ENCODE data around the gene ZNF524. TPM values are rescaled to one million over a fixed set of nuclear protein-coding genes. Genes with fewer than 3 reads are reported as not detected.
A peak's percentile ranks its signal among the peaks of the same experiment; 100 is the strongest.

ZNF524 gene
- polyA plus RNA-seq, 2 of the 4 experiments (the other 2 are of a cell fraction), result 6.4 to 9.7 TPM

DNA sequence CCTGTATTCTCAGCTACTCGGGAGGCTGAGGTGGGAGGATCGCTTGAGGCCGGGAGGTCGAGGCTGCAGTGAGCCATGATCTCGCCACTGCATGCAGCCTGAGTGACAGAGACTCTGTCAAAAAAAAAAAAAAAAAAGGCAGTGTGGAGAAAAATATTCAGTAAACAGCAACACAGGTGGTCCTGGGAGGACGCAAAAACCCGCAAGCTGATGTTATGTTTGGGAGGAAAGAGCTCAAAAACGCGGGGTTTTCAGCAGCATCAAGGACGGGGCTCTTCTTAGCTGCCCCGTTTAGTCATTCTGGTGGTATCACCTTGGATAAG is 24.9 kb downstream of the ZNF524 start:
- TF ChIP-seq PHF8 (IDR thresholded peaks at IDR 0.05; ENCODE audit: borderline replicate concordance, low read depth) (no peak), RCOR1 (IDR thresholded peaks at IDR 0.05; ENCODE audit: low read depth, low read length) (no peak), CBX8 (IDR thresholded peaks at IDR 0.05) (no peak), RFX5 (IDR thresholded peaks at IDR 0.05) (no peak), JUNB (IDR thresholded peaks at IDR 0.05) (no peak), FOSB (CRISPR knock-in tag; IDR thresholded peaks at IDR 0.05) (no peak), CBX2 (IDR thresholded peaks at IDR 0.05; ENCODE audit: borderline replicate concordance, low read depth) (no peak)
- TF ChIP-seq, protein P1, sequence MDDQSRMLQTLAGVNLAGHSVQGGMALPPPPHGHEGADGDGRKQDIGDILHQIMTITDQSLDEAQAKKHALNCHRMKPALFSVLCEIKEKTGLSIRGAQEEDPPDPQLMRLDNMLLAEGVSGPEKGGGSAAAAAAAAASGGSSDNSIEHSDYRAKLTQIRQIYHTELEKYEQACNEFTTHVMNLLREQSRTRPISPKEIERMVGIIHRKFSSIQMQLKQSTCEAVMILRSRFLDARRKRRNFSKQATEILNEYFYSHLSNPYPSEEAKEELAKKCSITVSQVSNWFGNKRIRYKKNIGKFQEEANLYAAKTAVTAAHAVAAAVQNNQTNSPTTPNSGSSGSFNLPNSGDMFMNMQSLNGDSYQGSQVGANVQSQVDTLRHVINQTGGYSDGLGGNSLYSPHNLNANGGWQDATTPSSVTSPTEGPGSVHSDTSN (IDR thresholded peaks at IDR 0.05), result no peak
- WGBS (ENCODE audit: missing lambda C conversion rate), result 52% methylated on average over 11 of the region's 11 CpGs
- Histone ChIP-seq H3K4me2 (peak overlapping the region; percentile 92), H3K4me1 (0 out of 3 replicates have a peak, but pooled peaks cover 7% of the 10 kb centered on the region), H3K4me3 (peak overlapping the region; percentile 48), H3K9me3 (no peaks in the 10 kb centered on the region), H3K27ac (peak overlapping the region; percentile 89 to 93; a peak in 5 of 6 replicates)
- ATAC-seq (no peak), DNase-seq (ENCODE audit: low read depth in 1 of 2, low spot score in 1 of 2) (no peak), FAIRE-seq (no peak)
- ChIA-PET POLR2A (interaction anchor here (0.6 to 3.4 kb wide), 25 partner anchors 8 to 459 kb away, joined by 3 to 33 read pairs (median 5); partner anchors contain the start of genes CCDC106, DNAAF3, FIZ1 and SSC5D), CTCF (interaction anchor here (0.6 to 24.9 kb wide), 10 partner anchors 8 to 534 kb away, joined by 3 to 363 read pairs (median 10); partner anchors contain the start of gene ZNF865)

DNA sequence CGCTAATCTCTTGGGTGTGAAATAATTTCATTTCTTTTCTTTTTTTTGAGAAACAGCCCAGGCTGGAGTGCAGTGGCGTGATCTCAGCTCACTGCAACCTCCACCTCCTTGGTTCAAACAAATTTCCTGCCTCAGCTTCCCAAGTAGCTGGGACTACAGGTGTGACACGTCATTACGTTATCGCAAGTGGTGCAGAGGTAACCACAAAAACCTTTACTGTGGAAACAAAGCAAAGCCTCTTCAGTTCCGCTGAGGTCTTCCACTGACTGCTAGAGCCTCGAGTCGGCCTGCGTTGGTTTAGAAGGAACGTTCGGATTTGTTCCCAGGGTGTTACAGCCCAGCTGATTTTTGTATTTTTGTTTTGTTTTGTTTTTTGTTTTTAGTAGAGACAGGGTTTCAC is 26.3 kb downstream of the ZNF524 start:
- POLR2A ChIA-PET, result interaction anchor here (0.8 kb wide), 1 partner anchor 28 kb away, joined by 3 read pairs; no protein-coding TSS in a partner anchor

DNA sequence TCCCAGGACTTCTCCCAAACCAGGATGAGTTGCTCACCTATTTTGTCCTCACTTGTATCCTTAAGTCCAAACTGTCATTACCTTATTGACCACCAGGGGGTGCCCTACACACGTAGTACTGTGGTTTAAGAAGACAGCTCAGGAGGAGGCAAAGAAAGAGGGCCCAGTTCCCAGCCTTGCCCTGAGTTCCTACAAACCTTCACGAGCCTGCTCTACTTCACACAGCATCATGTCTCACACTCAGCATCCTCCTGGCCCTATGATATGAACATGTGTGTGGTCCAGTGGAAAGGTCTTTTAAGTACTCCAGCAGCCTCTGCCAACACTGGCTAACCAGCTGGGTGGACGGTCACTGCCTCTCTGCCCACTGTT is 32.4 kb downstream of the ZNF524 start:
- peak; percentile 93 for FAIRE-seq

More for the DNA sequence above, 26.3 kb downstream of the ZNF524 start:
- DNase-seq (ENCODE audit: low read depth in 1 of 2, low spot score in 1 of 2) (no peak), ATAC-seq (no peak), FAIRE-seq (no peak)
- 89% methylated on average over 11 of the region's 11 CpGs for WGBS (ENCODE audit: missing lambda C conversion rate)
- Histone ChIP-seq H3K4me1 (0 out of 3 replicates have a peak, but pooled peaks cover 7% of the 10 kb centered on the region), H3K4me3 (no peak overlapping the region), H3K4me2 (no peak overlapping the region), H3K27ac (no peak overlapping the region), H3K9me3 (no peaks in the 10 kb centered on the region)
- CTCF ChIA-PET, result interaction anchor here (0.8 to 24.9 kb wide), 12 partner anchors 8 to 486 kb away, joined by 3 to 363 read pairs (median 6); partner anchors contain the start of gene ZNF865
- TF ChIP-seq NPAS2 (CRISPR knock-in tag; IDR thresholded peaks at IDR 0.05; ENCODE audit: borderline replicate concordance) (no peak), TFCP2L1 (CRISPR knock-in tag; IDR thresholded peaks at IDR 0.05) (no peak), HOXB13 (CRISPR knock-in tag; IDR thresholded peaks at IDR 0.05; ENCODE audit: low read depth) (no peak), TP53 (CRISPR knock-in tag; IDR thresholded peaks at IDR 0.05) (no peak), FOSB (CRISPR knock-in tag; IDR thresholded peaks at IDR 0.05) (no peak), HOXA7 (CRISPR knock-in tag; IDR thresholded peaks at IDR 0.05) (no peak), RARB (CRISPR knock-in tag; IDR thresholded peaks at IDR 0.05) (no peak), ZFP36 (IDR thresholded peaks at IDR 0.05; ENCODE audit: borderline replicate concordance, partially characterized antibody) (no peak)
- TF ChIP-seq, protein P2, sequence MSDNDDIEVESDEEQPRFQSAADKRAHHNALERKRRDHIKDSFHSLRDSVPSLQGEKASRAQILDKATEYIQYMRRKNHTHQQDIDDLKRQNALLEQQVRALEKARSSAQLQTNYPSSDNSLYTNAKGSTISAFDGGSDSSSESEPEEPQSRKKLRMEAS (IDR thresholded peaks at IDR 0.05), result no peak

More for the DNA sequence above, 32.4 kb downstream of the ZNF524 start:
- TF ChIP-seq ZC3H11A (IDR thresholded peaks at IDR 0.05) (no peak), SMC3 (IDR thresholded peaks at IDR 0.05) (peak; percentile 25; the same call in 1 of the 3 replicates), RAD21 (conservative IDR thresholded peaks at IDR 0.05 in 1 of 2, IDR thresholded peaks at IDR 0.05 in 1 of 2) (peak; percentile 62 to 82), ZNF302 (CRISPR knock-in tag; IDR thresholded peaks at IDR 0.05) (no peak), POLR2AphosphoS2 (conservative IDR thresholded peaks at IDR 0.05; ENCODE audit: low read length) (no peak), EHF (CRISPR knock-in tag; IDR thresholded peaks at IDR 0.05) (no peak), HOXB13 (CRISPR knock-in tag; IDR thresholded peaks at IDR 0.05; ENCODE audit: low read depth) (no peak)
- TF ChIP-seq, protein P3, sequence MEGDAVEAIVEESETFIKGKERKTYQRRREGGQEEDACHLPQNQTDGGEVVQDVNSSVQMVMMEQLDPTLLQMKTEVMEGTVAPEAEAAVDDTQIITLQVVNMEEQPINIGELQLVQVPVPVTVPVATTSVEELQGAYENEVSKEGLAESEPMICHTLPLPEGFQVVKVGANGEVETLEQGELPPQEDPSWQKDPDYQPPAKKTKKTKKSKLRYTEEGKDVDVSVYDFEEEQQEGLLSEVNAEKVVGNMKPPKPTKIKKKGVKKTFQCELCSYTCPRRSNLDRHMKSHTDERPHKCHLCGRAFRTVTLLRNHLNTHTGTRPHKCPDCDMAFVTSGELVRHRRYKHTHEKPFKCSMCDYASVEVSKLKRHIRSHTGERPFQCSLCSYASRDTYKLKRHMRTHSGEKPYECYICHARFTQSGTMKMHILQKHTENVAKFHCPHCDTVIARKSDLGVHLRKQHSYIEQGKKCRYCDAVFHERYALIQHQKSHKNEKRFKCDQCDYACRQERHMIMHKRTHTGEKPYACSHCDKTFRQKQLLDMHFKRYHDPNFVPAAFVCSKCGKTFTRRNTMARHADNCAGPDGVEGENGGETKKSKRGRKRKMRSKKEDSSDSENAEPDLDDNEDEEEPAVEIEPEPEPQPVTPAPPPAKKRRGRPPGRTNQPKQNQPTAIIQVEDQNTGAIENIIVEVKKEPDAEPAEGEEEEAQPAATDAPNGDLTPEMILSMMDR (IDR thresholded peaks at IDR 0.05), result peak; percentile 91
- ATAC-seq (peak; percentile 70 to 81), DNase-seq (ENCODE audit: low read depth in 1 of 2, low spot score in 1 of 2) (peak; percentile 80 to 99)
- no peak overlapping the region for H3K27ac ChIP-seq
- CTCF ChIA-PET, result interaction anchor here (0.5 to 24.9 kb wide), 50 partner anchors 11 to 1241 kb away, joined by 3 to 363 read pairs (median 6); partner anchors contain the start of genes FIZ1, NAT14, SSC5D and TMEM238
- H3K4me3 ChIP-seq, result no peak overlapping the region
- POLR2A ChIA-PET, result interaction anchor here (0.6 to 2.3 kb wide), 7 partner anchors 8 to 225 kb away, joined by 3 to 27 read pairs (median 5); partner anchors contain the start of genes FIZ1, UBE2S, ZNF628 and ZNF784
- H3K9me3 ChIP-seq, result no peaks in the 10 kb centered on the region
- peak overlapping the region; percentile 74 for H3K4me2 ChIP-seq
- peaks cover 17% of the 10 kb centered on the region for H3K4me1 ChIP-seq
- WGBS (ENCODE audit: missing lambda C conversion rate), result 30% methylated on average over 3 of the region's 3 CpGs

Measured in A549 (cell line).